KBM-7 (cell line): Measurements from ENCODE around the gene PPP1CA.

Source experiments
- DNase-seq: peaks from one replicate; pipeline ENCODE4 v3.0.0-alpha.2; 2015
- in situ Hi-C: fragments of 300-500 bp; cut with MboI; formaldehyde crosslinking; loops from 2 replicates; pipeline ENCODE4 v1.14.3; 2020; ENCODE audit warnings: low sequenced_read_pairs, low pct_unique_long_range_greater_than_20kb, mixed read lengths

Gene PPP1CA

DNA sequence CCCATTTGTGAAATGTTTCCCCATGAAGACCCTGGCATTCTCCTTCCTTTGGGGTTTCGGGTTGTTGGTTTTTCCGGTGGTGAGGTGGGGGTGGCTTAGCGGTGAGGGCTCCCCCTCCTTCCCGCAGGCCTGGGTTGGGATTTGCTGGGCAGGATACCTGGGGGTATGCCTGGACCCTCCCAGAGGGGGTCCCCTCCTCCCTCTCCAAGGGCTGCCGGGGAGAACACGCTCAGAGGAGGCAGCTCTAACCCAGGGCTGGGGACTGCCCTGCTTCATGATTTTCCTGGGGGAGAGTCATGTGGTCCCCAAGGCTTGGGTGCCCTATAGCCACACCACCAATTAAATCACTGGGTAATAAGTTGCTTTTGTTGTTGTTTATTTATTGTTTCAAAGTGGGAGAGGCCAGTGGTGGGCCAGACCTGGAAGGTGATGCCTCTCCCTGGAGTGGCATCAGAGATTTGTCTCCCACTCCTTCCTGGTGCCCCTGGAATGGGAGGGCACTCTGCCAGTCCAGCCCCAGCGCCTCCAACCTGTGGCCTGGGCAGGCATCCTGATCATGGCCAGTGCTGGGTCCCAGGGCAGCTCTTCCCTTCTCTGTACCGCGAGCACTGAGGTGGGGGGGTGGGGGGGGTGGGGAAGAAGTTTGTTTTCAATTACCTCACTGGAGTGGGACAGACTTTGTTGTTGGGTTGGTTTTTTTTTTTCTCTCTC, 26.9 kb downstream of the PPP1CA start:
- DNase-seq = no peak
- in situ Hi-C loops = no loop called here

DNA sequence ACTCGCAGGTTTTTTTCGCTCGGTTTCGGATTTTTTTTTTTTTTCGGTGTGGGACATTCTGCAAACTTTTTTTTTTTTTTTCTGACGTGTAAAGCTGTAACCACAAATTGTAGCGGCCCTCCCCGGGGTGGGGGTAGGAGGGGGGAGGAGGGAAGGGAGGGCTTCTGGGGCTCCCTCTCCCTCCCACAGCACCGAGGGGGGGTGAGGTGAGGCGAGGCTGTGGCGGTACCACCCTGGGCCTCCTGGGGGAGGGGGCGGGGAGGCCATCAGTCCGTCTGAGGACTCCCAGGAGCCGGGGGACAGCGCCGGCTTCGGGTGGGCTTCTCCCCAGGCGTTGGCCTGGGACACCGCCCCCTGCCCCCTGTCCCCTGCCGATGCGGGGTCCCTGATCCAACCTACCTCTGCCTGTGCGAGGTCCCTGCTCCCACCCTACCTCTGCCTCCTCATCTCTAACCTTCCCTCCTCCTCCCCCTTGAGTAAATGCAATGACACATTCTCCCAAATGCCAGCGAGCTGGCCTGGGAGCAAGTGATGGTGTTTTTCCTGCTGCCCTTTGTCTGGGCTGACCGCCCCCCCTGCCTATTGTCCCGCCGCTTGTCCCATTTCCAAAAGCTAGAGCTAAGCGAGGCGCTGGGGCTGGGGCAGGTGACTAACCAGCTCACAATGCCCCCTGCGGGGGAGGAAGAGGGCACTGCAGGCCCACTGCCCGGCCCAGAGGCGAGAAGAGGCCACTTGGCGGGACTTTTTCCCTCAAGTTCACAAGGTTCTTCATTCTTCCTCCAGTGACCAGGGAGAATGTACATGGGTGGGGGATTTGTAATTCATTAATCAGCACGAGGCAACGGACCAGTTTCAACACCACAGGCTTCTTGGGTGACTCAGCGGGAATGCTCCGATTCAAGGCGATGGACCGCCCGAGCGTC, 27.7 kb downstream of the PPP1CA start:
- in situ Hi-C loops = no loop called here
- peak; percentile 55 for DNase-seq

DNA sequence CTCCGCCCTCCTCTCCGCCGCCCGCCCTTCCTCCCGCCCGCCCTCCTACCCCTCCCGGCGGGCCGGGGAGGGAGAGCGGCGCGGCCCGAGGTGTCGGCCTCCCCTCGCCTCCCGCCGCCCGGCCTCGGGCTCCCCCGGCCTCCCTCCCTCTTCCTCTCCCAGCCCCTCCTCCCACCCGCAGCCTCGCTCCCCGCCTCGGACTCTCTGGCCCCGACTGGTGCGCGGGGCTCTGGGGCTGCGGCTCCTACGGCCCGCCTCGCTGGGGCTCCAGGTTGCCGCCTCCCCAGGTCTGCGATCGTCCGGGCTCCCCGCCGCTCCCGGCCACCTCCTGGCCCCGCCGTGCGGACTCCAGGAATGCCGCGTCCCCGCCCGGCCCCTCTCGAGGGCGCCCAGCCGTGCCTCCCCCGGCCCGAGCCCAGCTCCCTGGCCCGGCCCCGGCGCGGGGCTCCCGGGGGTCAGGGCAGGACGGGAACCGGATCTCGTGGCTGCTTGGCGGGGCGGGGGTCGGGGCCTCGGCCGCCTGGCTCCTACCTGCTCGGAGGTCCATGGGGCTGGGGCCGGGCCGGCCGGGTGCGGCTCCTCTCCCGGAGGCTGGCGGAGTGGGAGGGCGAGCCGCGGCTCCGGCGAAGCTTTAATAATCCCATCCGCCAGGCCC, 28.5 kb downstream of the PPP1CA start, which contains the start of gene CLCF1:
Gene CLCF1, minus strand, starts transcription at position 606 of the 655 bp plus-strand sequence. Its CDS starts 59 bp downstream, at position 547.
- in situ Hi-C loops = no loop called here
- peak; percentile 51 for DNase-seq

DNA sequence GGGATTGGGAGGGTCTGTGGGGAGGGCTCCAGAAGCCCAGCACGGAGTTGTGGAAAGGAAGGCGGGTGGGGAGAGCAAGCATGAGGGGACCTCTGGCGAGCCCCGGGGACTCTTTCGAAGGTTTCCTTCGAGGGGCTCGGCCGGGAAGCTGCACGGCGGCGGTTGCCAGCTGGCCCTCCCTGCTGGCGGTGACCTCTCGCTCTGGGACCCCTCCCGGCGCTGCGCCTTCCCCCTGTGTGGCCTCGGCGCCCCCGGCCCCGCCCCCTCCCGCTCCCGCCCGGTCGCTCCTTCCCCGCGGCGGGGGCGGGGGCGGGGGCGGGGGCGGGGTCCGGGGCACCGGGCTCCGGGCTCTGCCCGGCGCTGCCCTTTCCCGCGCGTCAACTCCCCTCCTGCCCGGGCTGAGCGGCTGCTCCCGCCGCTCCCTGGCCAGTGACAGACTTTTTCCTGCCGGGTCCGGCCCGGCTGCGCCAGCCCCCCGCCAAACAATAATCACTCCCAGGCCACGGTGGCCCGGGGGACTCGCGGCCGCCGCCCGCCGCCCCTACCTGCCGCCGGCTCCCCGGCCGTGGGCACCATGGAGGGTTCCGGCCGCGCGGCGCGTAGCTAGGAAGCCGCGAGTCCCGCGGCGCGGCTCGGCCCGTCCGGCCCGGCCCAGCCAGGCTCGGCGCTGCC, 29.2 kb downstream of the PPP1CA start:
- DNase-seq = no peak
- in situ Hi-C loops = no loop called here

DNA sequence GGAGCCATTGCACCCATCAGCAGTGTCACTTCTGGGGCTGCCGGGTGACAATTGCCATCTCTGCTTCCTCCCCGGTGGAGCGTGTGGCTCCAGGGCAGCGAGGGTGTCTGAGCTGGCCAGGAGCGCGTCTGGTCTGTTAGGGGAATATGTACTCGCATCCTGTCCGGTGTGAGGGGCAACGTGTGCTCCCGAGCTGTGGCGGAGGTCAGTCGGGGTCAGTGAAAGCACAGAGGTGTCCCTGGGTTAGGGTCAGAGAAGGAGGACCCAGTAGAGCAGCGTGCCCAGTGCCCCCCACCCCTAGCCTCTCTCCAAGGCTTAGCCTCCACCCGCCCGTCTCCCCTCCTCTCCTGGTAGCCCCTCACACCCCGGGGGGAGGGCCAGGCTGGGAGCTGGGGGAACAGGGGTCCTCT, 29.7 kb downstream of the PPP1CA start:
- no peak for DNase-seq
- in situ Hi-C loops = no loop called here

DNA sequence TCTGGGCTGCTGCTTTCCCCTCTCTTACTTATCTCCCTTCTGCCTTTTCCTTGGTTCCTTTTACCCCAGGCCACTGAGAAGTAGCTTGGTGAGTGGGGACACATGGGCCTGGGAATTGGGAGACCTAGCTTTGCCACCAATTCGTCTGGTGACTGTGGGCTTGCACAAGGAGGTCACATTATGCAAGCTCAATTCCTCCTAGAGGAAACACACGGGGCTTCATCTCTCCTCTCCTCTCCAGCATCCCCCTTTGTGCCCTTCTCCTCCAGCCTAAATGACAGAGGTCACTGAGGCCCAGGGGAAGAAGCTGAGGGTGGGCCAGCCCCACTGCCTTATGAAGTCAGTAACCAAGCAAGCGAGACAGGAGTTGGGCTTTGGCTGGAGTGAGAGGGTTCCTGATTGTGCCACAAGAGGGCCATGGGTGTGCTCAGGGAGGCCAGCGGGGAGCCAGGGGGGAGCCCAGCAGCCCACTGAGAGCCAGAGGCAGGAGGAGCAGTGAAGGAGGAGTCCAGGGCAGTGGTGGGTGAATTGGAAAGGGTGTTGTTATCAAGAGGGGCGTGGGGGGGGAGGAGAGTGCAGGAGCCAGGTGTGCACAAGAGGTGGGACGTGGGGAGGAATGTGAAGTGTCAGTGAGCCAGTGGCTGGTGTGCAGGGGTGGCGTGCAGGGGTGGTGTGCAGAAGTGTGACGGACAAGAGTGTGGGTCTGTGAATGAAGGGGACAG, 30.3 kb downstream of the PPP1CA start:
- DNase-seq = peak; percentile 61
- in situ Hi-C loops = no loop called here

DNA sequence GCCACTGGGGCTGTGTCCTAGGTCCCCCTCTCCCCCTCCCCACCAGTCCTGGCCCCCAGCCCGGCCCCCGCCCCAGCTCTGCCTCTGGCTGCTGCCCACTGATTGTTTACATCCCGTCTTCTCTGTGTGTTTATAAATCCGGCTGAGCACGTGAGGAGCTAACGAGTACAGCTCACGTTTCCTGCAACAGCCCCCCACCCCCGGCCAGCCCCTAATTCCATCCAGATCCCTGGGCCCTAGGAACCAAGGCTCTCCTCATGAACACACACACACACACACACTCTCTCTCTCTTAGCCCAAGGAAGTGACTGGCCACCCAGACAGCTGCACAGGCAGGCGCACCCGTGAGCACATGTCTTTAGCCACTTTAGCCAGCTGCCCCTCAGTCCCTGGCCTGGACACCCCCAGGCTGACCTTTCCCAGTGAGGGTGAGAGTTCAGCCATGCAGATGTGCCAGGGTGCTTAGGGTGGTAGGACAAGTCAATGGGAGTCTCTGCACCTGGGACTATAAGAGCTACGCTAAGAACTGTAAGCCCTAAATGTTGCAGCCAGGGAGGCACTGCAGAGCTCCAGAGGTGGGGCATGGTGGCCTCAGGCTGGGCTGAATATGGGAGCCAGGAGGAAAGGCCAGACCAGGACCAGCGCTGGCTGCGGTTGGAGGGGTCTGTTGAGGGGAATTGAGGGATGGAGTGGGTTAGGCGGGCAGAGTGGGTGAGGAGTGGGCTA, 31.1 kb downstream of the PPP1CA start:
- in situ Hi-C loops = no loop called here
- DNase-seq = no peak

DNA sequence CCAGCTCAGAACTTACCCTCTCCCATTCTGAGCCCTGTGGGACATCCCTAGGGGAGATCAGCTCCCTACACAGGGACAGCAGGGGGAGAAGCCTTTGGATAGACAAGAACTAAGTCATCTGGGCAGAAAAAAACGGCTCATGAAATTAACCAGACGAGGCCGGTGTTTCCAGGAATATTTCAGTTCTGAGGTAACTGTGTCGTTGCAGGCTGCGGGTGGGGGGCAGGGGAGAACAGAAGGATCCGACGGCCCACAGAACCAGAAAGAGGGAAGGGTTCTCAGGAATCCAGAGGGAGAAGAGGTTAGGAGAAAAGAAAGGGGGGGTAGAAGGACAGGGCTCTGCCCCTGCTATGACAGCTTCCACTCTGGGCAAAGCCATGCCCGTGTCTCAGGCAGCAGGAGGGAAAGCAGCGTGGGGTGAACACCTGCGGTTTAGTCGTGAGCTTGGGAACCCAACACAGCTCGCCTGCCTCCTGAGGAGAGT, 31.8 kb downstream of the PPP1CA start:
- DNase-seq = no peak
- in situ Hi-C loops = no loop called here

DNA sequence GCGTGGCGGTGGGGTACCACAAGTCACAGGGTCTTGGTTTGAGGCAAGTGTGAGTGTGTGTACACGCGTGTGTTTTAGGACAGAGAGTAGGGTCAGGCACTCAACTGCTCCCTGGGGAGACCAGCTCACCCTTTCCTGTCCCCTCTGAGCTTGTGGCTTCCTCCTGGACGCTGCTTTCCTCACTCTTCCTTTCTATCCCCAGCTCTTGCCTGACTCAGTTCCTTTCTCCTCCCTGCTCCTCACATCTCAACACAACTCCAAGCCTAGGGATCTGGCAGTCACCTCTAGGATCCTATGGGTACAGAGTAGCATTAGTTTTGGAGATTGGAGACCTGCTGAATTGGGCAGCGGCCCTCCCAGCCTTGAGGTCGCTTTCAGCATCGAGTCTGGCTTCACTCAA, 32.4 kb downstream of the PPP1CA start:
- in situ Hi-C loops = no loop called here
- DNase-seq = no peak

DNA sequence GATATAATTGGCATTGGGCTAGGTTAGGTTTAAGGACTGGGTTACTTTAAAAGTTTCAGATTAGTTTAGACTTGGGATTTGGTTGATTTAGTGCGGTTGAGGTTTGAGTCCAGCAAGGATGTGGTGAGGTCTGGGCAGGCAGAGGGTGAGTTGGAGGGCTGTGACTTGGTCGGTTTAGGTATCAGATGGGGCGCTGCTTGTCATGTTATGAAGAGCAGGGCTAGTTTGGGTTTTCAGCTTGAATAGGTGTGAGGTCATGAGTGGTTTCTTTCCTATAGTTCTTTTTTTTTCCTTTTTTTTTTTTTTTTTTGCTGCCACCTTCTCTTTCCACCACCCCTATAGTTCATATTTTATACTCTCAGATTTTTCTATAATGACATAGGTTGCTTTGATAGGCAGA, 33.0 kb downstream of the PPP1CA start:
- no peak for DNase-seq
- in situ Hi-C loops = no loop called here

DNA sequence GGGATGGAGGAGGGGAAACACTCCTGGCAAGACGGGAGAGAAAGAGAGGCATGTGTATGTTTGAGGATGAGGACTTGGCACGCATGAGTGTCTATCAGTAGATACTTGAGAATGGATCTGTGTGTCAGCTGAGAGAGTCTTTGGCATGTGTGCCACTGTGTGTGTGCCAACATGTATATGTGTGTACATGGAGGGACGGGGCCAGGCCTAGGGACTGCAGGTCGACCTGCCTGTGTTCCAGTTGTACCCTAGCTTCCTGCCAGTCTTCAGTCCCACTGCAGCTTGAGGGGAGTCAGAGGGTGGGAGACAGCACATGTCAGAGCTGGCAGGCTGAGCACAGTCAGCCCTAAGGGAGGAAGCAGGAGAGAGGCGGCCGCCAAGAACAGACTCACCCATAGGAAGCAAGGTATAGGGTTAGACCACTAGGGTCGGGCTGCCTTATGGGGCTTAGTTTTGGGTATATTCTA, 33.9 kb downstream of the PPP1CA start:
- in situ Hi-C loops = no loop called here
- no peak for DNase-seq

DNA sequence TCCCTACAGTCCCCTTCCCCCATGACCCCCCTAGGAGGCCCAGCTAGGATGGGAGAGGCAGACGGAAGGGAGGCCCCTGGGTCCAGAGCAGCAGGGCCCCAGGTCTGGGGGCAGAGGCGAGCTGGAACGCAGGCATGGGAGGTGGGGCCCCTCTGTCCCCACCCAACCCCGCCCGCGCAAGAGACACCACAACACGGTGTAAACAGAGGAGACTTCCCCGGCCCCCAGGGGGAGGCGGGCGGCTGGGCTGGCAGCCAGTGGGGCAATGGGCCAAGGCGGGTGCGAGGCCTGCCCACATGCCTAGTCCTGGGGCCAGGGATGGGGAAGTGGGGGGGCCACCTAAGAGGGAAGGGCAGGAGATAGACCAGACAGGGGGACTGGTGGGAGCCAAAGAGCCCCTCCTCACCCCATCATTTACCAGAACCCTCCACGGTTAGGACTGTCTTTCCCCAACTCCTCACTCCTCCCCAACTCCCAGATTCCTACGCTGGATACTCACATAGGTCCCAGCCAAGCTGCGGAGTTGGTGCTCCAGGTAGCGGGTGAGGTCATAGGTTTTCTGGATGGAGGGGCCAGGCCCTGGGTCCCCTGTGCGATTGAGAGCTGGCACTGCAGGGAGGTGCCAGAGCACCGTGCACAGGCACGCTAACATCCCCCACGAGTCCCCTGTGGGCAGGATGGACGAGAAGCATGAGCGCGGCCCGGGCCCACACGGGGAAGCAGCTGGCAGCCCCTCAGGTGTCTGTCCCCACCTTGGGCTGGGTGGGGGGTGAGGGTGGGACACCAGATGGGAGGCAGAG, 34.5 kb downstream of the PPP1CA start:
- no peak for DNase-seq

DNA sequence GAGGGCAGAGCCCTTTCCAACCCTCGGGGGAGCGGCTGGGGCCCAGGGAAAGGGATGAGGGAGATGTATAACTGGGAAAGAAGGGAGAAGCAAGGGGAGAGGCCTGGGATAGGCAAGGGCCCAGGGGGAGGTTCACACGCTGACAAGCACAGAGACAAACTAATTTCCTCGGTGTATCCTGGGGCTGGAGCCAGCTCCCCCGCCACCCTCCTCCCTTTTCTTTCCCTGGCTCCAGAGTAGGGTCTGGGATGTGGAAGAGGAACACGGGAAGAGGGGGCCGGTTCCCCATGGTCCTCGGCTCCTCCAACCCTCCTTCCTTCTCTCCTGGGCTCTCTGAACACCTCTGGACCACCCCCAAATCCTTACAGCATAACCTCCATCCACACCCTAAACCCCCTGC, 35.1 kb downstream of the PPP1CA start:
- in situ Hi-C loops = no loop called here
- DNase-seq = no peak

More for the DNA sequence above, 34.5 kb downstream of the PPP1CA start:
- in situ Hi-C loops = no loop called here

DNA sequence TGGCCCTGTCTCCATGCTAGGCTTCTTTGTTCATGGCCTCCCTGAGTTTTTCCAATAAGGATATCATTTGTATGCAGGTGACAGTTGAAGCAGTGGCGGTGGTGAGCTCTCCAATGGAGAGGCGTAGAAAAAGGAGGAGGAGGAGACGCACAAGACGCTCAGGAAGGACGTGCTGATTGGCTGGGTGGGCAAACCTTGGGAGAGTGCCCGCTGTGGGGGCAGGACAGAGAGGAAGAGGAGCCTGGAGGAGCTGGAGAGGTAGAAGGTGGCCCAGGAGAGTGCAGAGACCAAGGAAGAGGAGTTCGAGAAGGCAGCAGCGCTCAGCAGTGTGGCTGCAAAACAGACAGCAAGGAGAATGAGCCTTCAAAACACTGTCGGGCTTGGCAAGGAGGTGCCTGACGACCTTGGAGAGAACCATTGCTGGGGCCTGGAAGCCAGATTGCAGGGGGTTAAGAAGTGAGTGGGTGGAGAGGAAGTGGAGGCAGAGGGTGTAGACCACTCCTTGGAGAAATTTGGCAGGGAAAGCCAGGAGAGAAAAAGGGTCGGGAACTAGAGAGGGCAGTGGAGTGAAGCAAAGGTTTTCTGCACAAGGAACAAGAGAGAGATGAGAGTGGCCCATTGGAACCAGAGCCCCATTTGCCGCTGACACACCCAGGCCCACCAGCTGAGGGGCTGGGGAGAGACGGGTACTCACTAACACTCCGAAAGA, 35.8 kb downstream of the PPP1CA start:
- in situ Hi-C loops = no loop called here
- no peak for DNase-seq

DNA sequence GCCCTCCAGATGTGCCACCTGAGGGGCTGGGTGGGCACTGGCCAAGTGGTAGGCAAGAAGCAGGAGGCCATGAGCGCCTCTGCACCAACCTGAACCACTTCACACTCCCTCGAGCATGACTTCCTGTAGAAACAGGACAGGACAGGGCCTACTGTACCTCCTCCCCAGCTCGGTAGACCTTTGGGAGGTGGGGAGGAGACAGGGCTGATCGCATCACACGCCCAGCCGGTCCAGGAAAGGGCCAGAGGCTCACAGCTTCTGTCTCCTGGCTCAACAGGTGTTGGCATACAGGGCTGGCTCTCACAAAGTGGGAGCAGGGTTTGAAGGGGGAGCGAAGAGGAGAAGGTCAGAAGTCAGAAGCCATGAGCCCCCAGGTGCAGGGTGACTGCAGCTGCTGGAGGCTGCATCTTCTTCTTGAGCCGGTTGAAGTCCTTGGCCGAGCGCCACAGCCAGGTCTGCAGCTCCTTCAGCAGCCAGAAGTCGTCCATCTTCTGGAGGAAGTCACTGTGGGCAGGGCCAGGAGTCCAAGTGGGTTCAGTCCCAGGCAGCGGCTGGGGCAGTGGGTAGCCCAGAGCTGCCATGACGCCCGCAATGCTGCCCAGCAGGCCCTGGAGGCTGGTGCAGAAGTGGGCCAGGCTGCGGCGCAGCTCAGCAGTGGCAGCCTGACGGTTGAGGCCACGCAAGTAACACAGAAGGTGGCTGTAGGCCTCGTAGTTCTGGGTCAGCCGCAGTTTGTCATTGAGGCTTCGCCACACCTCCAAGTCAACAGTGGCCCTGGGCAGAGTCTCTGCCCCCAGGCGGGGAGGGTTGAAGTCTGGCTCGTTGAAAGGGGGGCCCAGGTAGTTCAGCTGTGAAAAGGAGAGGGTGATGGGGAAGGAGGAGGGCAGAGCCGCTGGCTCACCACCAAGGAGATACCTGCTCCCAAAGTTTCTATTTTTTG, 36.6 kb downstream of the PPP1CA start:
- in situ Hi-C loops = no loop called here
- no peak for DNase-seq

DNA sequence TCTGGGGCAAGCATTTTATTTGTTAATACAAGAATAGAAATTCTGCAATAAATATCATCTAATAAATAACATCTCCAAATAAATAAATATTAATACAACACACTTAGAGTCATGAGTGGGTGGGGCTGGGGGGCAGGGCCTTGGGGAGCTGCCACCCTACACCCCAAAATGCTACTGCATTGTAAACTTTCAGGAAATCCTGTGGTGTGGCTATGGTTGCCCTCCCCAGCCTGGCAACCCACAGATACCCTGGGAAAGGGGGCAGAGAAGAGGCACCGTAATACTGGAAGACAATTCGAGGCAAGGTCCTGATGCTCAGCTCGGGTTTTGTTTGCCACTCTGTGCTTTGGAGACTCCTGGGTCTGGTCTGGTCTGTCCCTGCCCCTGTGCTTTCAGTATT, 37.5 kb downstream of the PPP1CA start:
- in situ Hi-C loops = no loop called here
- no peak for DNase-seq
